ENCODE measurements around the gene TIMM22.

DNA sequence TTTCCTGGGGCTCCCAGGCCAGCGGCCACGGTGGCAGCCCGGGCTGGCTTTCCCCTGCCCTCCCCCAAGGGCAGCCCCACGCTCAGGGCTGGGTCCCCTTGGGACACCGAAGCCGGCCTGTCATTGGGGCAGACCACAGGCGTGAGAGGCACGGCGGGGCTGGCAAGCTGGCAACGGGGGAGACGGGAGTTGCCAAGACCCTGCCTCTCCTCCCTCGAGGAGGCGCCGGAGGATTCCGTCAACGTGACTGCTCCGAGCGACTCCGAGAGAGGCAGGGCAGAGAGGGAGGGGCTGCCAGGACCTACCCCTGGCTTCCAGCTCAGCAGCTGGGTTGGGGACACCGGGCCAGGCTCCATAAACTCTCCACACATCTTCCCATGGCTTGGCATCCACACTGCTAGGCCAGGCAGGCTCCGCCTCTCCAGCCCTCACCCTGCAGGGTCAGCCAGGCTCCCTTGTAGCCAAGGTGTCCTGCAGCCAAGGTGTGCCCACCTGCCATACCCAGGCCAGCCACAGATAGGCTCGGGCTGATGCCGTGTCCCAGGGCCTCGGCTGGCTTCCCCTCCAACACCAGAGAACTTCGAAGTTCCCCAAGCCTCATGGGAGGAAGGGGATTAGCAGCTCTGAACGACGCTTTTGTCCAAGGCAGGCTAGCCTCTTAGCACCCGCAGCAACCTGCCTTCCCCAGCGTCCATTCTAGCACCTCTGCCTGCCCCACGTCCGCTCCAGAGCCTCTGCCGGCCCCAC, 25.5 kb downstream of the TIMM22 start:
- TF ChIP-seq GATA3 (IDR thresholded peaks at IDR 0.05; ENCODE audit: low read depth, low read length) (no peak), GATA2 (IDR thresholded peaks at IDR 0.05; ENCODE audit: low read depth, low read length) (no peak)
